Measurements from ENCODE around the gene RUFY1. TPM values are rescaled to one million over a fixed set of nuclear protein-coding genes. Genes with fewer than 3 reads are reported as not detected.

RUFY1 gene
- total and polyA plus RNA-seq, 2 of the 13 experiments (the other 11 are each of a cell fraction or from before 2014, with no cell fraction given), result 19.9 to 31.9 TPM

DNA sequence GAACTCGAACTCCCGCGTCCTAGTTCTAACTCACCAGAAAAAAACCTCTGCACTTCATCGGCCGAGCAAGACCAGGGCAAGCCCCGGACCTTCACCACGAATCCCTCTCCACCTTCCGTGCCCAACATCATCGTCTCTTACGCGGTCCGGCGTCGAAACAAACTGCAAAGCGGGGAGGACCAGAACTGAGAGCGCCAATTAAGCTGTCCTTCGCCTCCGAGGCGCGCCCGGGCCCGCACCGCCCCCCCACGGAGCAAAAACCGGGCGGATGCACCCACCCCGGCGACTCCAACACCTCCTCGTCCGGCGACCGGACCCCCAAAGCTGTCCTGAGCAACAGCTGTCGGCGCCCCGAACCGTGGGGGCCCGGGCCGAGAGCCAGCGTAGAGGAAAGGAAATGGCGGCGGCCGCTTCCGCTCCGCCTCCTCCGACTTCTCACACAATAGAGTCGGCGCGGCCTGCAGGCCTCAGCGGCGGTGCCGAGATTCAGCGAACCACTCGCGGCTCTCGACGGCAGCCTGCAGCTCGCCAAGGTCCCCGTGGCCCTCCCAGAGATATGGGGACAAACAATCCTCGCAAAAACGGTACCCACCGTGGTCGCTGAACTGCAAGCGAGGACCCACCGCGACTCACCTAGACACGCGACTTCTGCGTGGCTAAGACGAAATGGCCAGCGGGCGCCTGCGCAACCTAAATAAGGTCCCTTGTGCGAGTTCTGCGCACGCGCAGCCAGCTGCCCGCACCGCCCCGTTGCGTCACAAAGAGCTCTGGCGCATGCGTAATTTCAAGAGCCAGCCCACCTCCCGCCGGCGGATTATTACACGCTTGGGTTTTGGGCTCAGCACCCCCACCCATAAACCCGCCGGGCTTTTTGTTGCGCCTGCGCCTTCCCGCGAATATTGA, 72.9 kb downstream of the RUFY1 start, which contains the start of gene HNRNPH1 (continued):
- peak; percentile 77 for TF ChIP-seq SRY (CRISPR knock-in tag; IDR thresholded peaks at IDR 0.05)
- TF ChIP-seq TARDBP (CRISPR knock-in tag; IDR thresholded peaks at IDR 0.05), result no peak
- 0 out of 2 replicates have a peak, but pooled peaks have one; percentile 45 for TF ChIP-seq EEA1 (CRISPR knock-in tag; IDR thresholded peaks at IDR 0.05; ENCODE audit: borderline replicate concordance)

DNA sequence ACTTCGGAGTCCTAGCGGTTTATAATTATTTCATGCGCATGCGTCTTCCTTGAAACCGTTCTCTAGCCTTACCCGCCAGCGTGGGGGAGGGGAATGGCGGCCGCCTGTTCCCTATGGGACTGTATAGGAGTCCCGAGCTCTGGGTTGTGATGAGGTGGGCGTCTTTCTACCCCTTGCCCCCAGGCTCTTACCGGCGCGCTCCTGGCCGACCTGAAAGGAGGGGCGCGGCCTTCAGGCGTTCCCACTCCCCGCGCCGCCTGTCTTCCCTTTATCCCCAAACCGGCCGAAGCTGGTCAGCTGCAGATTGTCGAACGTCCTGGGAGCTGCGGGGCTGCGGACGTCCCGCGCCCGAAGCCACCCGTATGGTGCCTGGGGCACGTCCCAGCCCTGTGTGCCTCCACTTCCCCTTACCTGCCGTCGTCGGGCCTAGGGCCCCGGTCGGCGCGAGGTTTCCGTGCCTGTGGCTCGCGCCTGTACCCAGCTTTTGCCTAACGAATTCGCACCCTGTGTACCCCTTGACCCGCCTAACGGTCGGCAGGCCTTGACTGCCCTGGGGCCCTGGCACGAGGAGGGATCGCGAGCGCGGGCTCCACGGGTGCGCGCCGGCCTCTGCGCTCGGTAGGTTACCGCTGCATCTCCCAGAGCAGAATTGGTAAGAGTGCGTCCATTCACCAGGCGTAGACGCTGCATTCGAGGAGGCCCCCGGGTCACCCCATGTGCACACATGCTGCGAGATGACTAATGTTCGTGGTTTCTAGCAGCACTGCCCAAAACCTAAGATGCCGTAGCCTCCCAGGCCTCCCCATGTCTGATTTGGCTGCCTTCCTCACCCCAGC, 73.8 kb downstream of the RUFY1 start:
- H3K4me2 ChIP-seq (ENCODE audit: low read depth, low read length), result peak overlapping the region; percentile 86
- 0% methylated on average over 16 of the region's 68 CpGs for WGBS (ENCODE audit: low lambda C conversion rate)
- H3K27me3 ChIP-seq (ENCODE audit: control insufficient read depth in 1 of 2, insufficient read depth in 2 of 2, low read length in 2 of 2), result no peaks in the 10 kb centered on the region; a peak in 1 of 5 replicates
- no peaks in the 10 kb centered on the region for H3K9me3 ChIP-seq (ENCODE audit: low read length)
- H3K36me3 ChIP-seq (replicated peaks in 1 of 2; ENCODE audit: control insufficient read depth in 1 of 2, insufficient read depth in 2 of 2, low read length in 2 of 2), result peaks cover 6 to 28% of the 10 kb centered on the region in 2 experiments
- intact Hi-C loops (cut with micrococcal nuclease; ENCODE audit: unreplicated experiment) (loop anchor here (5.0 kb wide), 1 partner anchor 73 kb away; the partner anchor contains the start of gene CANX), in situ Hi-C loops (cut with HindIII; ENCODE audit: extremely low pct_ligation_motif_present, low pct_unique_long_range_greater_than_20kb) (no loop called here)
- TSS peak; percentile 96 for BruUV-seq (replicated peaks)
- FAIRE-seq (no peak), DNase-seq (ENCODE audit: low spot score) (peak; percentile 45), ATAC-seq (peak; percentile 72)
- peaks cover 48% of the 10 kb centered on the region for H3K79me2 ChIP-seq (ENCODE audit: insufficient read depth, low read length)
- ChIA-PET POLR2A (interaction anchor here (0.6 to 3.7 kb wide), 43 partner anchors 9 to 1620 kb away, joined by 3 to 102 read pairs (median 6); partner anchors contain the start of genes CANX, CBY3, MAML1 and RACK1), CTCF (ENCODE audit: low intra/inter-chr PET ratio, low total read pairs) (no interaction called here)
- peak overlapping the region; percentile 97 for H3K27ac ChIP-seq (ENCODE audit: extremely low read length, insufficient read depth, low read length)
- peak overlapping the region; percentile 62 to 88 (median 84) for H3K4me3 ChIP-seq (replicated peaks in 1 of 3; ENCODE audit: insufficient read depth in 1 of 3, low read depth in 2 of 3, low read length in 3 of 3)
- peaks cover 41% of the 10 kb centered on the region for H4K20me1 ChIP-seq (ENCODE audit: insufficient read depth, low read length)
- peaks cover 42% of the 10 kb centered on the region for H3K4me1 ChIP-seq (ENCODE audit: insufficient read depth, low read length)
- H2AFZ ChIP-seq (ENCODE audit: low read length), result no peak overlapping the region
- peak overlapping the region; percentile 98 for H3K9ac ChIP-seq (ENCODE audit: insufficient read depth, low read depth, low read length)
- TF ChIP-seq PAF1 (CRISPR knock-in tag; IDR thresholded peaks at IDR 0.05) (no peak), PHF20 (CRISPR knock-in tag; IDR thresholded peaks at IDR 0.05) (peak; percentile 33; the same call in 1 of the 2 replicates), ZNF781 (CRISPR knock-in tag; IDR thresholded peaks at IDR 0.05; ENCODE audit: borderline replicate concordance, not compliant biosample characterization) (no peak), GABPB1 (CRISPR knock-in tag; IDR thresholded peaks at IDR 0.05) (peak; percentile 56; the same call in 1 of the 2 replicates)
- TF ChIP-seq, protein P1, sequence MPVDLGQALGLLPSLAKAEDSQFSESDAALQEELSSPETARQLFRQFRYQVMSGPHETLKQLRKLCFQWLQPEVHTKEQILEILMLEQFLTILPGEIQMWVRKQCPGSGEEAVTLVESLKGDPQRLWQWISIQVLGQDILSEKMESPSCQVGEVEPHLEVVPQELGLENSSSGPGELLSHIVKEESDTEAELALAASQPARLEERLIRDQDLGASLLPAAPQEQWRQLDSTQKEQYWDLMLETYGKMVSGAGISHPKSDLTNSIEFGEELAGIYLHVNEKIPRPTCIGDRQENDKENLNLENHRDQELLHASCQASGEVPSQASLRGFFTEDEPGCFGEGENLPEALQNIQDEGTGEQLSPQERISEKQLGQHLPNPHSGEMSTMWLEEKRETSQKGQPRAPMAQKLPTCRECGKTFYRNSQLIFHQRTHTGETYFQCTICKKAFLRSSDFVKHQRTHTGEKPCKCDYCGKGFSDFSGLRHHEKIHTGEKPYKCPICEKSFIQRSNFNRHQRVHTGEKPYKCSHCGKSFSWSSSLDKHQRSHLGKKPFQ (CRISPR knock-in tag; IDR thresholded peaks at IDR 0.05; ENCODE audit: insufficient replicate concordance), result peak; percentile 18
- TF ChIP-seq, protein P2, sequence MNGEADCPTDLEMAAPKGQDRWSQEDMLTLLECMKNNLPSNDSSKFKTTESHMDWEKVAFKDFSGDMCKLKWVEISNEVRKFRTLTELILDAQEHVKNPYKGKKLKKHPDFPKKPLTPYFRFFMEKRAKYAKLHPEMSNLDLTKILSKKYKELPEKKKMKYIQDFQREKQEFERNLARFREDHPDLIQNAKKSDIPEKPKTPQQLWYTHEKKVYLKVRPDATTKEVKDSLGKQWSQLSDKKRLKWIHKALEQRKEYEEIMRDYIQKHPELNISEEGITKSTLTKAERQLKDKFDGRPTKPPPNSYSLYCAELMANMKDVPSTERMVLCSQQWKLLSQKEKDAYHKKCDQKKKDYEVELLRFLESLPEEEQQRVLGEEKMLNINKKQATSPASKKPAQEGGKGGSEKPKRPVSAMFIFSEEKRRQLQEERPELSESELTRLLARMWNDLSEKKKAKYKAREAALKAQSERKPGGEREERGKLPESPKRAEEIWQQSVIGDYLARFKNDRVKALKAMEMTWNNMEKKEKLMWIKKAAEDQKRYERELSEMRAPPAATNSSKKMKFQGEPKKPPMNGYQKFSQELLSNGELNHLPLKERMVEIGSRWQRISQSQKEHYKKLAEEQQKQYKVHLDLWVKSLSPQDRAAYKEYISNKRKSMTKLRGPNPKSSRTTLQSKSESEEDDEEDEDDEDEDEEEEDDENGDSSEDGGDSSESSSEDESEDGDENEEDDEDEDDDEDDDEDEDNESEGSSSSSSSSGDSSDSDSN (CRISPR knock-in tag; IDR thresholded peaks at IDR 0.05), result peak; percentile 80; the same call in 1 of the 2 replicates
- TF ChIP-seq, protein P3, sequence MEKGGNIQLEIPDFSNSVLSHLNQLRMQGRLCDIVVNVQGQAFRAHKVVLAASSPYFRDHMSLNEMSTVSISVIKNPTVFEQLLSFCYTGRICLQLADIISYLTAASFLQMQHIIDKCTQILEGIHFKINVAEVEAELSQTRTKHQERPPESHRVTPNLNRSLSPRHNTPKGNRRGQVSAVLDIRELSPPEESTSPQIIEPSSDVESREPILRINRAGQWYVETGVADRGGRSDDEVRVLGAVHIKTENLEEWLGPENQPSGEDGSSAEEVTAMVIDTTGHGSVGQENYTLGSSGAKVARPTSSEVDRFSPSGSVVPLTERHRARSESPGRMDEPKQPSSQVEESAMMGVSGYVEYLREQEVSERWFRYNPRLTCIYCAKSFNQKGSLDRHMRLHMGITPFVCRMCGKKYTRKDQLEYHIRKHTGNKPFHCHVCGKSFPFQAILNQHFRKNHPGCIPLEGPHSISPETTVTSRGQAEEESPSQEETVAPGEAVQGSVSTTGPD (CRISPR knock-in tag; IDR thresholded peaks at IDR 0.05), result no peak
